B cell (primary cell): ENCODE data around the gene FAM184B.

Experiments used
- CTCF ChIP-seq: fragments of 200-600 bp; IDR thresholded peaks from one replicate; pipeline ENCODE4 v1.8.0; 2022; ENCODE audit warnings: antibody characterized with exemption, mild to moderate bottlenecking
- EZH2 ChIP-seq: IDR thresholded peaks from 2 replicates; pipeline ENCODE4 v1.6.1; 2012; ENCODE audit warnings: borderline replicate concordance, low read depth, mild to moderate bottlenecking, moderate library complexity, low read length; ENCODE audit not compliant: insufficient read depth, poor library complexity, severe bottlenecking

DNA sequence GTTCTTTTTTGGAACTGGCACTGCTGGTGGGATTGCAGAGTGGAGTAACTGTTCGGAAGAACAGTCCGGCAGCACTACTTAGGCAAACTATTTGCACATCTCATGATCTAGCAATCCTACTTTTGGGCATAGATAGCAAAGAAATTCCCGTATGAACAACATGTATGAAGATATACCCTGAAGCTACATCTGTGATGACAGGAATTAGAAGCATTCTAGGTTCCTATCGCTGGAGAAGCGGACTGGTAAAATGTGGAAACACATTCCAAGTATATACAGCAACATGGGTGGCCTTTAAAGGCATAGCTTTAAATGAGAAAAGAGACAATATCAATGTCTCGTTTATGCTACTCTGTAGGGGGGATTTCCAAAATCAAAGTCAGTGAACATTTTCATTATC, 26.0 kb upstream of the FAM184B start:
- TF ChIP-seq EZH2 (no peak), CTCF (no peak)
